ENCODE results near the gene DBN1. TPM values are rescaled to one million over a fixed set of nuclear protein-coding genes. Genes with fewer than 3 reads are reported as not detected.

DBN1 gene
- total RNA-seq, 1 experiment from 2014 or later = 29.1 TPM

- Histone ChIP-seq H4K20me1 (ENCODE audit: insufficient read depth, low read depth, low read length) (no peaks in the 10 kb centered on the region), H3K27me3 (ENCODE audit: low read length) (no peaks in the 10 kb centered on the region), H3K9me3 (ENCODE audit: low read length) (no peaks in the 10 kb centered on the region), H3K4me3 (ENCODE audit: low read length) (0 out of 2 replicates have a peak overlapping the region, but pooled peaks have one; percentile 11), H3K36me3 (ENCODE audit: insufficient read depth, low read length) (peaks cover 11% of the 10 kb centered on the region), H3K4me2 (ENCODE audit: low read depth, low read length, poor library complexity, severe bottlenecking) (peak overlapping the region; percentile 16), H3K79me2 (ENCODE audit: low read length) (peaks cover 10% of the 10 kb centered on the region), H3K4me1 (ENCODE audit: low read length) (peaks cover 62% of the 10 kb centered on the region), H2AFZ (ENCODE audit: low read length) (no peak overlapping the region), H3K9ac (ENCODE audit: low read length) (peak overlapping the region; percentile 42), H3K27ac (ENCODE audit: low read length) (peak overlapping the region; percentile 90), H3K9me2 (replicated peaks; ENCODE audit: insufficient read depth, low read length) (no peaks in the 10 kb centered on the region)
- DNase-seq = no peak
Measured at GRCh38 chr5:177502886-177503285, 29.5 kb upstream of the DBN1 start.

GRCh38 chr5:177501874-177502678 is 28.6 kb upstream of the DBN1 start:
- Histone ChIP-seq H2AFZ (ENCODE audit: low read length) (no peak overlapping the region), H3K27ac (ENCODE audit: low read length) (peak overlapping the region; percentile 90), H3K4me1 (ENCODE audit: low read length) (peaks cover 57% of the 10 kb centered on the region), H4K20me1 (ENCODE audit: insufficient read depth, low read depth, low read length) (no peaks in the 10 kb centered on the region), H3K27me3 (ENCODE audit: low read length) (no peaks in the 10 kb centered on the region), H3K9me3 (ENCODE audit: low read length) (no peaks in the 10 kb centered on the region), H3K9ac (ENCODE audit: low read length) (peak overlapping the region; percentile 42), H3K4me3 (ENCODE audit: low read length) (0 out of 2 replicates have a peak overlapping the region, but pooled peaks have one; percentile 11), H3K9me2 (replicated peaks; ENCODE audit: insufficient read depth, low read length) (no peaks in the 10 kb centered on the region), H3K36me3 (ENCODE audit: insufficient read depth, low read length) (peaks cover 3% of the 10 kb centered on the region; the same call in 1 of the 2 replicates), H3K79me2 (ENCODE audit: low read length) (peaks cover 3% of the 10 kb centered on the region), H3K4me2 (ENCODE audit: low read depth, low read length, poor library complexity, severe bottlenecking) (peak overlapping the region; percentile 16)
- peak; percentile 75 for DNase-seq

GRCh38 chr5:177500685-177501522 is 27.5 kb upstream of the DBN1 start:
- Histone ChIP-seq H3K27ac (ENCODE audit: low read length) (peak overlapping the region; percentile 90), H3K9me2 (replicated peaks; ENCODE audit: insufficient read depth, low read length) (no peaks in the 10 kb centered on the region), H3K79me2 (ENCODE audit: low read length) (peaks cover 8% of the 10 kb centered on the region), H2AFZ (ENCODE audit: low read length) (no peak overlapping the region), H3K4me2 (ENCODE audit: low read depth, low read length, poor library complexity, severe bottlenecking) (no peak overlapping the region), H3K4me3 (ENCODE audit: low read length) (no peak overlapping the region), H3K9me3 (ENCODE audit: low read length) (no peaks in the 10 kb centered on the region), H3K9ac (ENCODE audit: low read length) (peak overlapping the region; percentile 42; the same call in 1 of the 2 replicates), H3K27me3 (ENCODE audit: low read length) (no peaks in the 10 kb centered on the region), H3K36me3 (ENCODE audit: insufficient read depth, low read length) (no peaks in the 10 kb centered on the region), H4K20me1 (ENCODE audit: insufficient read depth, low read depth, low read length) (peaks cover 8% of the 10 kb centered on the region; the same call in 1 of the 2 replicates), H3K4me1 (ENCODE audit: low read length) (peaks cover 61% of the 10 kb centered on the region)
- DNase-seq = peak; percentile 91

- Histone ChIP-seq H4K20me1 (ENCODE audit: insufficient read depth, low read depth, low read length) (peaks cover 8% of the 10 kb centered on the region; the same call in 1 of the 2 replicates), H3K9me2 (replicated peaks; ENCODE audit: insufficient read depth, low read length) (no peaks in the 10 kb centered on the region), H3K4me2 (ENCODE audit: low read depth, low read length, poor library complexity, severe bottlenecking) (no peak overlapping the region), H3K9ac (ENCODE audit: low read length) (no peak overlapping the region), H3K27me3 (ENCODE audit: low read length) (no peaks in the 10 kb centered on the region), H3K4me1 (ENCODE audit: low read length) (peaks cover 65% of the 10 kb centered on the region), H2AFZ (ENCODE audit: low read length) (no peak overlapping the region), H3K27ac (ENCODE audit: low read length) (no peak overlapping the region), H3K36me3 (ENCODE audit: insufficient read depth, low read length) (no peaks in the 10 kb centered on the region), H3K79me2 (ENCODE audit: low read length) (peaks cover 10% of the 10 kb centered on the region), H3K9me3 (ENCODE audit: low read length) (no peaks in the 10 kb centered on the region), H3K4me3 (ENCODE audit: low read length) (no peak overlapping the region)
- no peak for DNase-seq
Measured at GRCh38 chr5:177499842-177500241, 26.4 kb upstream of the DBN1 start.

- Histone ChIP-seq H3K9me3 (ENCODE audit: low read length) (no peaks in the 10 kb centered on the region), H3K4me1 (ENCODE audit: low read length) (peaks cover 60% of the 10 kb centered on the region), H3K9ac (ENCODE audit: low read length) (peak overlapping the region; percentile 43), H3K79me2 (ENCODE audit: low read length) (peaks cover 10% of the 10 kb centered on the region), H3K27me3 (ENCODE audit: low read length) (no peaks in the 10 kb centered on the region), H3K4me2 (ENCODE audit: low read depth, low read length, poor library complexity, severe bottlenecking) (peak overlapping the region; percentile 98), H3K9me2 (replicated peaks; ENCODE audit: insufficient read depth, low read length) (no peaks in the 10 kb centered on the region), H3K27ac (ENCODE audit: low read length) (no peak overlapping the region), H3K36me3 (ENCODE audit: insufficient read depth, low read length) (no peaks in the 10 kb centered on the region), H3K4me3 (ENCODE audit: low read length) (peak overlapping the region; percentile 96), H2AFZ (ENCODE audit: low read length) (0 out of 2 replicates have a peak overlapping the region, but pooled peaks have one; percentile 70), H4K20me1 (ENCODE audit: insufficient read depth, low read depth, low read length) (peaks cover 8% of the 10 kb centered on the region; the same call in 1 of the 2 replicates)
- DNase-seq = no peak
Measured at GRCh38 chr5:177498013-177498787, 24.8 kb upstream of the DBN1 start.

GRCh38 chr5:177497292-177498012 is 24.0 kb upstream of the DBN1 start, which contains the start of gene PDLIM7:
PDLIM7 (minus strand) TSS chr5:177497604; CDS start chr5:177496512, 1,092 bp downstream.
- DNase-seq = peak; percentile 98
- Histone ChIP-seq H2AFZ (ENCODE audit: low read length) (0 out of 2 replicates have a peak within 1 kb of the TSS, but pooled peaks have one; percentile 70), H3K27ac (ENCODE audit: low read length) (peak within 1 kb of the TSS; percentile 85), H3K9ac (ENCODE audit: low read length) (peak within 1 kb of the TSS; percentile 96), H3K9me3 (ENCODE audit: low read length) (no peaks in the 10 kb centered on the region), H3K4me2 (ENCODE audit: low read depth, low read length, poor library complexity, severe bottlenecking) (peak within 1 kb of the TSS; percentile 98), H3K36me3 (ENCODE audit: insufficient read depth, low read length) (no peaks in the 10 kb centered on the region), H3K79me2 (ENCODE audit: low read length) (peaks cover 10% of the 10 kb centered on the region), H3K4me3 (ENCODE audit: low read length) (peak within 1 kb of the TSS; percentile 96), H4K20me1 (ENCODE audit: insufficient read depth, low read depth, low read length) (peaks cover 8% of the 10 kb centered on the region; the same call in 1 of the 2 replicates), H3K9me2 (replicated peaks; ENCODE audit: insufficient read depth, low read length) (no peaks in the 10 kb centered on the region), H3K27me3 (ENCODE audit: low read length) (no peaks in the 10 kb centered on the region), H3K4me1 (ENCODE audit: low read length) (peaks cover 53% of the 10 kb centered on the region)

GRCh38 chr5:177496727-177497291 is 23.4 kb upstream of the DBN1 start:
- Histone ChIP-seq H3K9me3 (ENCODE audit: low read length) (no peaks in the 10 kb centered on the region), H3K4me2 (ENCODE audit: low read depth, low read length, poor library complexity, severe bottlenecking) (peak overlapping the region; percentile 98), H3K9ac (ENCODE audit: low read length) (peak overlapping the region; percentile 96), H3K4me3 (ENCODE audit: low read length) (peak overlapping the region; percentile 96), H2AFZ (ENCODE audit: low read length) (no peak overlapping the region), H3K27me3 (ENCODE audit: low read length) (no peaks in the 10 kb centered on the region), H3K9me2 (replicated peaks; ENCODE audit: insufficient read depth, low read length) (no peaks in the 10 kb centered on the region), H3K36me3 (ENCODE audit: insufficient read depth, low read length) (no peaks in the 10 kb centered on the region), H3K79me2 (ENCODE audit: low read length) (peaks cover 10% of the 10 kb centered on the region), H4K20me1 (ENCODE audit: insufficient read depth, low read depth, low read length) (peaks cover 8% of the 10 kb centered on the region; the same call in 1 of the 2 replicates), H3K27ac (ENCODE audit: low read length) (peak overlapping the region; percentile 85), H3K4me1 (ENCODE audit: low read length) (peaks cover 46% of the 10 kb centered on the region)
- DNase-seq = peak; percentile 90
